ENCODE measurements around the gene CFB. TPM values are rescaled to one million over a fixed set of nuclear protein-coding genes. Genes with fewer than 3 reads are reported as not detected.

CFB gene
- total RNA-seq, 1 experiment from 2014 or later: 5.6 TPM

GRCh38 chr6:31946370-31946885 lies 533 bp downstream of the CFB start:
- in situ Hi-C loops (cut with HindIII; ENCODE audit: low pct_unique_long_range_greater_than_20kb, low sequenced_read_pairs) (no loop called here), intact Hi-C loops (cut with micrococcal nuclease; ENCODE audit: unreplicated experiment) (no loop called here)
- H3K4me1 ChIP-seq (ENCODE audit: control insufficient read depth, insufficient read depth, low read length): peaks cover 8% of the 10 kb centered on the region; the same call in 1 of the 2 replicates
- H3K36me3 ChIP-seq (ENCODE audit: control insufficient read depth, insufficient read depth, low read length): no peaks in the 10 kb centered on the region; the same call in 1 of the 2 replicates
- ATAC-seq: no peak; the same call in 1 of the 2 replicates
- CTCF ChIA-PET: no interaction called here
- DNase-seq (ENCODE audit: low read depth, low spot score): no peak
- no peaks in the 10 kb centered on the region for H3K27me3 ChIP-seq (ENCODE audit: control insufficient read depth, insufficient read depth, low read length)
- H3K4me3 ChIP-seq (ENCODE audit: low read depth in 2 of 2, low read length in 2 of 2): no peak overlapping the region
- H3K9me3 ChIP-seq (ENCODE audit: control insufficient read depth, insufficient read depth, low read depth, low read length): no peaks in the 10 kb centered on the region
- H3K27ac ChIP-seq (ENCODE audit: low read length): no peak overlapping the region
- no peak; the same call in 1 of the 2 replicates for TF ChIP-seq TCF7L2 (IDR thresholded peaks at IDR 0.05; ENCODE audit: low read depth, low read length)
- no peak for TF ChIP-seq SIN3A (IDR thresholded peaks at IDR 0.05; ENCODE audit: borderline replicate concordance, insufficient read depth, low read depth, low read length)
- POLR2A ChIA-PET: no interaction called here
- no TSS peak for BruUV-seq (replicated peaks)

- TF ChIP-seq POLR2AphosphoS5 (IDR thresholded peaks at IDR 0.05; ENCODE audit: low read depth, low read length): no peak
- no peak for TF ChIP-seq TCF7L2 (IDR thresholded peaks at IDR 0.05; ENCODE audit: low read depth, low read length)
- TF ChIP-seq REST (IDR thresholded peaks at IDR 0.05; ENCODE audit: insufficient read depth in 1 of 2, low read depth in 2 of 2, low read length in 1 of 2): no peak
- TF ChIP-seq SIN3A (IDR thresholded peaks at IDR 0.05; ENCODE audit: borderline replicate concordance, insufficient read depth, low read depth, low read length): no peak
- no peak for TF ChIP-seq CTCF (IDR thresholded peaks at IDR 0.05)
- H3K27me3 ChIP-seq (ENCODE audit: control insufficient read depth, insufficient read depth, low read length): no peaks in the 10 kb centered on the region
- DNase-seq (ENCODE audit: low read depth, low spot score): no peak
- no TSS peak for BruUV-seq (replicated peaks)
- no peaks in the 10 kb centered on the region for H3K9me3 ChIP-seq (ENCODE audit: control insufficient read depth, insufficient read depth, low read depth, low read length)
- intact Hi-C loops (cut with micrococcal nuclease; ENCODE audit: unreplicated experiment) (no loop called here), in situ Hi-C loops (cut with HindIII; ENCODE audit: low pct_unique_long_range_greater_than_20kb, low sequenced_read_pairs) (no loop called here)
- CTCF ChIA-PET: no interaction called here
- no peak for ATAC-seq
- POLR2A ChIA-PET: no interaction called here
- H3K4me1 ChIP-seq (ENCODE audit: control insufficient read depth, insufficient read depth, low read length): peaks cover 8% of the 10 kb centered on the region; the same call in 1 of the 2 replicates
- H3K36me3 ChIP-seq (ENCODE audit: control insufficient read depth, insufficient read depth, low read length): peaks cover 6% of the 10 kb centered on the region; the same call in 1 of the 2 replicates
- no peak overlapping the region for H3K27ac ChIP-seq (ENCODE audit: low read length)
- no peak overlapping the region for H3K4me3 ChIP-seq (ENCODE audit: low read depth in 2 of 2, low read length in 2 of 2)
These were observed 1.3 kb downstream of the CFB start for GRCh38 chr6:31947070-31947675.

- ChIA-PET POLR2A (no interaction called here), CTCF (no interaction called here)
- H3K36me3 ChIP-seq (ENCODE audit: control insufficient read depth, insufficient read depth, low read length): peaks cover 8% of the 10 kb centered on the region; the same call in 1 of the 2 replicates
- H3K27ac ChIP-seq (ENCODE audit: low read length): no peak overlapping the region
- no peak overlapping the region for H3K4me3 ChIP-seq (ENCODE audit: low read depth in 2 of 2, low read length in 2 of 2)
- in situ Hi-C loops (cut with HindIII; ENCODE audit: low pct_unique_long_range_greater_than_20kb, low sequenced_read_pairs) (no loop called here), intact Hi-C loops (cut with micrococcal nuclease; ENCODE audit: unreplicated experiment) (no loop called here)
- no peaks in the 10 kb centered on the region for H3K27me3 ChIP-seq (ENCODE audit: control insufficient read depth, insufficient read depth, low read length)
- H3K4me1 ChIP-seq (ENCODE audit: control insufficient read depth, insufficient read depth, low read length): peaks cover 8% of the 10 kb centered on the region; the same call in 1 of the 2 replicates
- H3K9me3 ChIP-seq (ENCODE audit: control insufficient read depth, insufficient read depth, low read depth, low read length): no peaks in the 10 kb centered on the region
- TF ChIP-seq REST (IDR thresholded peaks at IDR 0.05; ENCODE audit: insufficient read depth in 1 of 2, low read depth in 2 of 2, low read length in 1 of 2) (no peak), TCF7L2 (IDR thresholded peaks at IDR 0.05; ENCODE audit: low read depth, low read length) (no peak), POLR2AphosphoS5 (IDR thresholded peaks at IDR 0.05; ENCODE audit: low read depth, low read length) (no peak), CTCF (IDR thresholded peaks at IDR 0.05) (no peak), SIN3A (IDR thresholded peaks at IDR 0.05; ENCODE audit: borderline replicate concordance, insufficient read depth, low read depth, low read length) (no peak)
- DNase-seq (ENCODE audit: low read depth, low spot score) (no peak), ATAC-seq (no peak)
- BruUV-seq (replicated peaks): no TSS peak
These were observed 2.0 kb downstream of the CFB start for GRCh38 chr6:31947864-31948263.

Data from Panc1 (cell line).